DMS53 (cell line): ENCODE results near the gene CHCT1.
A peak's percentile ranks its signal among the peaks of the same experiment; 100 is the strongest.
"Not testable (repeated sequence)": the region's sequence is repeated elsewhere in the genome, so short reads cannot be mapped to it uniquely, and the experiment has no call there.

Experiments
- DNase-seq: peaks from one replicate; lab custom pipeline; 2025; lab: John Stamatoyannopoulos, UW

The CHCT1 gene

GRCh38 chr17:60422162-60422665 lies at the start of gene CHCT1:
Gene CHCT1 (plus strand): TSS chr17:60422489. CDS start chr17:60422593, 104 bp downstream.
- no peak for DNase-seq

DNA sequence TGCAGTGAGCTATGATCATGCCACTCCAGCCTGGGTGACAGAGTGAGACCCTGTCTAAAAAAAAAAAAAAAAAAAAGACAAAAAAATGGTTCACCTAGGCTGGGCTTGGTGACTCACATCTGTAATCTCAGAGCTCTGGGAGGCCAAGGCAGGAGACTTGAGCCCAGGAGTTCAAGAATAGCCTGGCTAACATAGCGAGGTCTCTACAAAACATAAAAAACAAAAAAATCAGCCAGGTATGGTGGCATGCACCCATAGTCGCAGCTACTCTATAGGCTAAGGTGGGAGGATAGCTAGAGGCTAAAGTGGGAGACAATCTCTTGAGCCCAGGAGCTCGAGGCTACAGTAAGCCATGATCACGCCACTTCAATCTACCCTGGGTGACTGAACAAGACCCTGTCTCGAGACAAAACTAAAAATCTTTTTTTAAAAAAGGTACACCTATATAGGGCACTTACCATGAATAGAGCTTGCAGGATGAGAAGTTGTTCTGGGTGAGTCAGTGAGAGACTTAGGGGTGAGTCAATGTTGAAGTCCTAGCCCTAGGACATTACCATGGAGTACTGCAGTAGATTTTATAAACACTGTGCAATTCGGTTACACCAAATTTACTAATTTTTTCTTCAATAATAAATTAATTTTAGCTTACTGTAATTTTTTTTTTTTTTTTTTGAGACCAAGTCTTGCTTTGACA lies 49.4 kb upstream of the CHCT1 start:
- DNase-seq: peak; percentile 1

DNA sequence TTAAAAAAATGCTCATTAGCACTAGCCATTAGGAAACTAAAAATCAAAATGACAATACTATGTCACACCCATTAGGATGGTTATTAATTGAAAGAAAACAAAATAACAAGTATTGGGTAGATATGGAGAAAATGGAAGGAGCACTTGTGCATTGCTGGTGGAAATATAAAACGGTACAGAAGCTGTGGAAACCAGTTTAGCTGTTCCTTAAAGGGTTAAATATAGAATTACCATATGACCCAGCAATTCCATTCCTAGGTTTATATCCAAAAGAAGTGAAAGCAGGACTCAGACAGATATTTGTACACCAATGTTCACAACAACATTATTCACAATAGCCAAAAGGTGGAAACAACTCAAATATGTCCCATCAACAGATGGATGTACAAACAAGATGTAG lies 44.1 kb upstream of the CHCT1 start:
- DNase-seq: not testable (repeated sequence)

DNA sequence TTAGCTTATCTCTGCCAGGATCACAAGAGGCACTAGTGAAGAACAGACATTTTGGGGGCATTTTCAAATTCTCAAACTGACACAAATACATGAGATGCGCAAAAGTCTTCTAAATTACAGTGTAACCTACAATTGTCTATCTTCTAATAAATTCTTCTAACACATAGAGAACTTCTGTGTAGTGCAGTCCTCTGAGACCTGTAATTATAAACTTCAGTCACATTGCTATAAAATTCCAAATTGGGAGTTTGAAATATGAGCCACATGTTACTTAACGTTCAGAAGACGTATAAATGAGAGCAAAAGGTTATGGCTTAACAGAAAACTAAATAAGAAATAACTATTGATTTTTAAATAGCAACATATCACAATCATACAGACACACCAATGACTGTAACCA lies 42.8 kb upstream of the CHCT1 start:
- DNase-seq: not testable (repeated sequence)

- DNase-seq: no peak
Observed at GRCh38 chr17:60381958-60382357, 40.3 kb upstream of the CHCT1 start.

DNA sequence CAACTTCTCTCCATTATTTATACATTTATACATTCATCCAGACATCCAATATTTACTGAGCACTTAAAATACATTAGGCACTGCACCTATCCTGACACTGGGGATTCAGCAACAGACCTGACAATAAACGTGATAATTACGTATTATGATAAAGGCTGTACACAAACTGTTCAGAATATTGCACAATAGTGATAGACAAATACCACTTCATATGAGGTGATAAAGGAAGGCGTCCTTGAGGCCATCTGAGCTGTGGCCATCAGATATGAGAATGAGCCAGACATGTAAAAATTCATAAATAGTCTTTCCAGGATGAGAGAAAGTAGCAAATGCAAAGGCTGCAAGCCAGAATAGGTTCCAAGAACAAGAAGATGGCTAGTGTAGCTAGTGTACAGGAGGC lies 38.9 kb upstream of the CHCT1 start:
- peak; percentile 28 for DNase-seq

- DNase-seq: not testable (repeated sequence)
Observed at GRCh38 chr17:60384921-60385320, 37.4 kb upstream of the CHCT1 start.

GRCh38 chr17:60386147-60387058 lies 35.9 kb upstream of the CHCT1 start:
- no peak for DNase-seq

DNA sequence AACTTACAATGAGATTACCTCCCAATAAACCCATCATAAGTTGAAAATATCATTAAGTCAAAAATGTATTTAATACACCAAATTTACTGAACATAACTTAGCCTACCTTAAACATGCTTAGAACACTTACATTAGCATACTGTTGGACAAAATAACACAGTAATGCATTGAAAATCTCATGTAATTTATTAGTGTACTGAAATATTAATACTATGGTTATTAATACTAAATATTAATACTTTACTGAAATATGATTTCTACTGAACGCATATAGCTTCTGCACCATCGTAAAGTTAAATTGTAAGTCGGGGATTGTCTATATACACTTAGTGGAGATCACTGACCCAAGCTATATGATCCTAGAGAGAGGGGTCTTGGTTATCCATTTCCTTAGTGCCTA lies 34.6 kb upstream of the CHCT1 start:
- DNase-seq: no peak

GRCh38 chr17:60388742-60389141 lies 33.5 kb upstream of the CHCT1 start:
- DNase-seq: no peak

DNA sequence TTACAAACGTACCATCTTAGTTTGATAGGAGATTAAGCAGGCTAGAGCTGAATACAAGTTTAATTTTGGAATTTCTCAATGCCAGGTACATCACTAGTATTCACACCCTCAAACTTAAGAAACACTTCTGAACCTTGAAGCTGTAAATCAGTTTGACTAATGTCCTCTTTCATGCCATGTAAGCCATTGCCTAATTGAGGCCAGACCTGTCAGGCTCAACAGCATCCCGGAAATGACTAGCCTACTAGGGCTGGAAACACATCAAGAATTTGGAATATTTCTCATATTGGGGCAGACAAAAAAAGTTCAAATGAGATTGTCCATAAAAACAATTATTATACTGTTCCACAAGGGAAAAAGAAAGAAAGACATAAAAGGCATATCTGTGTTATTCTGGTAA lies 32.1 kb upstream of the CHCT1 start:
- DNase-seq: no peak

GRCh38 chr17:60390925-60391470 lies 31.3 kb upstream of the CHCT1 start:
- DNase-seq: peak; percentile 41

GRCh38 chr17:60391471-60392041 lies 30.7 kb upstream of the CHCT1 start:
- peak; percentile 81 for DNase-seq

DNA sequence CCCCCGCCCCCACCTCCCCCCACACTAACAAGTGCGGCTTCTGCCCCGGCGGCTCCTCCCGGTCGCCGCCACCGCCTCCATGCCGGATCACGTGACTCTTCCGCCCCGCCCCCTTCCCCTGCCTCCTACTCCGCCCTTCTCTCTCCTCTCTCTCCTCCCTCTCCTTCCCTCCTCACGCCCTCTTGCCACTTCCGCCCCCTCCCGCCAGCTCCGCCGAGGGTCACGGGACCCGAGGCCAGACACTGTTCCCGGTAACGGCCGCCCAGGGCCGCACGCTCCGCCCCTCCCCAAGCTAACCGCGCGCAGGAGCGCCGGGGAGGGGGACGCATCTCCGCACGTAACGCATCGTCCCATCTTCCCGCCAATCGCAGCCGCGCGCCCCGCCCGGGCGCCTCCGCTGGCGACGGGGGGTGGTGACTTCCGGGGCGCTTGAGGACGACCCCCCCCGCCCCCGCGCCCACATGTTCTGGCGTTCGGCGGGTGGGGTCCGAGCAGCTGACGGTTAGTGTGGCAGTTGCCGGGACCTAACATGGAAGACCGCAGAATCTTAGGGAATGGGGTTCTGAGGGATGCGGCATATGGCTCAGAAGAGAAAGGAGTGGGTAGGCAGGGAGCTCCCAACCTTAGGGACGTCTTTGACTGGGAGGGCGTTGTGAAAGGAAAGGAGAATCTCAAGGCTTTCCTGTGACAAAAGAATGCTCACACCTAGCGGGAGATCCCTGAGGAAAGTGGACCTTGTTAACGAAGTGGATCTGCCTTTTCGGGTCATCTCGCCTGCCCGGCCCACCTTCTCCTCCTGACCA lies 30.0 kb upstream of the CHCT1 start, which contains the start of gene USP32:
TSS of gene USP32 (minus strand) at position 92 of the 803 bp plus-strand sequence. CDS start 194 bp downstream, outside the sequence.
- DNase-seq: peak; percentile 98

DNA sequence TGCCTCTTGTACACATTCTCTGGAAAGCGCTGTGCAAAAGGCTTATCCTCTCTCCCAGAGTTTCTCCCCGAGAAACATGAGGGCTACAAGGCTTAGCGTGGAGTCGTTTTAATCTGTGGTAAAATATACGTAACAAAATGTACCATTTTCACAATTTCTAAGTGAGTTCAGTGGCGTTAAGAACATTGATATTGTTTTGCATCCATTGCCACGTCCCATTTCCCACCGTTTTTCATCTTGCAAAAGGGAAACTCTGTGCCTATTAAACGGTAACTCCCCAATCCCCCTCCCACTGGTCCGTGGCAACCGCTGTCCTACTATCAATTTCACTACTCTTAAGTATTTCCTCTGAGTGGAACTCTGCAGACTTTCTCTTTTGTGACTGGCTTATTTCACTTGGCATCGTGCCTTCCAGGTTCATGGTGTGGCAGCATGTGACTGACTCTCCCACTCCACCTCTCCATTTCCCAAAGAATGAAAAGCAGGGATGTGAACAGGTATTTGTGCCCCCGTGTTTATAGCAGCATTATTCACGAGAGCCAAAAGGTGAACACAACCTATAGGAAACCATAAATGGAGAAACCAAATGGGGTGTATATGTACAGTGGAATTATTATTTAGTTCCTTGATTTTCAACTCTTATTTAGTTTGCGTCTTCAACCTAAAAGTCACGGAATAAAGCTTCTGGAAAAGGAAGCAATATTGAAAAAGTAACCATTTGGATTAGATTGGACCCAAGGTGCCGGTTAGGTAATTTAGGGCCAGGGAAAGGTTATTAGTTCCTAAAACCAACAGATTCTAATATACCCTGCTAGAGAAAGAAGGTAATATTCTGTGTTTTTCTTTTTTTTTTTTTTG lies 29.2 kb upstream of the CHCT1 start:
- DNase-seq: peak; percentile 63

DNA sequence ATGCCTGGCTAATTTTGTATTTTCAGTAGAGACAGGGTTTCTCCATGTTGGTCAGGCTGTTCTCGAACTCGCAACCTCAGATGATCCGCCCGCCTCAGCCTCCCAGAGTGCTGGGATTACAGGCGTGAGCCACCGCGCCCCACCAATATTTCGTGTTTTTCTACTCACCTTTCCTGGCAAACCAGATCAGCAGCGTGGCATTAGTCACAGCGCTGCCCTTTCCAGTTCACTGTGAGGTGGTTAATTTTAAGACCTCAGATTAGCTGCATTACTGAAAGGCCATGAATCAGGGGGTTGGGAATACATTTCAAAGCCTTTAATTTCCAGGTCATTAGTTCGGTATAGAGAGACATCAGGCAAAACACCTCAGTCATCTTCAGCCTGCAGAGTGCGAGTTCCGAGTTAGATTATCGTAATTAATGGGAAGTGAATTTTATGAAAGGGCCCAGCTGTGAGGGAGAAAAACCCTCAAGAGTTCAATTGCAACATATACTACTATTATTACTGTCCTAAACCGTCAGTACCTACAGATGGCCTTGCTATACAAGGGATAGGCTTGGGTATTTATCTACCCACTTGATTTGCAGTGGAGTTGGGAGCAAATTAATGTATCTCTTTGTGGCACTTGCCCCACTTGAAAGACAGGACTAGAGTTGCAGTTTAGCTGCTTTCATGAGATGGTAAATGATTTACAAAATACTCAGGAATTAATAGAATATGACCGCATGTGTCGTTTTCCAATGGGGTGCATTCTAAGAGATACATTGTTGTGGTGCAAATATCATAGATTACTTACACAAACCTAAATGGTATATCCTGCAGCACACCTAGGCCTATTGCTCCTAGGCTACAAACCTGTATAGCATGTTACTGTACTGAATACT lies 28.2 kb upstream of the CHCT1 start:
- peak; percentile 17 for DNase-seq

- DNase-seq: no peak
Observed at GRCh38 chr17:60395508-60396065, 26.7 kb upstream of the CHCT1 start.

DNA sequence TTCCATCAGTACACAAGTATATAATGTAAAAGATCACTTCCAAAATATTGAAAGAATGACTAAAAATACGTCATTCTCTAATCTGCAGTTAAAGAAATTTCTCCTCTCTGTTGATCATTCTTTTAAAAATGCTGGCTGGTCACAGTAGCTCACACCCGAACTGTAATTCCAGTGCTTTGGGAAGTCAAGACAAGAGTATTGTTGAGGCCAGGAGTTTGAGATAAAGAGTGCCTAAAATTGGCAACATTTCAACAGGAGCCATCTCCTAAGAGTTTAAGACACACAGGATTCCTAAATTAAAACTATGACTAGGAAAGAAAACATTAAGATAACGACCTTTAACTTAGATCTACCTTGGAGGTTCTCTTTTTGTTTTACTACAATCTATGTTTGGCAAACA lies 25.9 kb upstream of the CHCT1 start:
- DNase-seq: no peak
